ENCODE results near the gene TIMM22. TPM values are rescaled to one million over a fixed set of nuclear protein-coding genes. Genes with fewer than 3 reads are reported as not detected.

The TIMM22 gene
- polyA plus RNA-seq, 2 of the 4 experiments (the other 2 are of a cell fraction): 15.8 to 21.3 TPM

DNA sequence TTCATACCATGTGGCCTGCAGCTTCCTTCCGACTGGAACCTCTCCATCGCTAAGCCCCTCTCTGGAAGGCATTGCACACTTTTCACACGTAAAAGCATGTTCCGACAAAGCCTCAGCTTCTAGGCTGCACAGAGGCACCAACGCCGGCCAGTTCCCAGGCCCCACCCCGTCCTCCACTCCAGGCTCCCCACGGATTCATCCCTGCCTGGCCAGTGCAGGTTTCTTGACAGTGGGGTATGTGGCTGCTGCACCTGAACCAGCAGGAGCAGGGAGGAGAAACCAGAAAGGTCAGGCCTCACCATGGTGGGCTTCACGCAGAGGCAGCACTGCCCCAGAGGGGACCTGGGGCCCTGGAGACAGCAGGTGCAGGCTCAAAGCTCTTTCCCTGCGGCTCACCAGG lies 14.2 kb downstream of the TIMM22 start:
- CTCF ChIA-PET: interaction anchor here (0.6 to 4.1 kb wide), 5 partner anchors 11 to 468 kb away, joined by 3 to 23 read pairs (median 8); partner anchors contain the start of gene TIMM22
- POLR2A ChIA-PET: no interaction called here
- no peaks in the 10 kb centered on the region for H3K9me3 ChIP-seq
- no peak overlapping the region for H3K4me2 ChIP-seq
- H3K4me1 ChIP-seq: no peaks in the 10 kb centered on the region
- DNase-seq (ENCODE audit: low read depth in 1 of 2, low spot score in 1 of 2) (no peak), FAIRE-seq (no peak), ATAC-seq (0 out of 6 replicates have a peak, but pooled peaks of 1 of the 2 experiments have one; percentile 3)
- TF ChIP-seq GATA3 (IDR thresholded peaks at IDR 0.05; ENCODE audit: borderline replicate concordance) (no peak), MYC (IDR thresholded peaks at IDR 0.05; ENCODE audit: borderline replicate concordance, low read length) (no peak), SREBF2 (IDR thresholded peaks at IDR 0.05) (no peak)
- no peak overlapping the region for H3K27ac ChIP-seq
- WGBS (ENCODE audit: missing lambda C conversion rate): 92% methylated on average over 10 of the region's 10 CpGs
- no peak overlapping the region for H3K4me3 ChIP-seq

DNA sequence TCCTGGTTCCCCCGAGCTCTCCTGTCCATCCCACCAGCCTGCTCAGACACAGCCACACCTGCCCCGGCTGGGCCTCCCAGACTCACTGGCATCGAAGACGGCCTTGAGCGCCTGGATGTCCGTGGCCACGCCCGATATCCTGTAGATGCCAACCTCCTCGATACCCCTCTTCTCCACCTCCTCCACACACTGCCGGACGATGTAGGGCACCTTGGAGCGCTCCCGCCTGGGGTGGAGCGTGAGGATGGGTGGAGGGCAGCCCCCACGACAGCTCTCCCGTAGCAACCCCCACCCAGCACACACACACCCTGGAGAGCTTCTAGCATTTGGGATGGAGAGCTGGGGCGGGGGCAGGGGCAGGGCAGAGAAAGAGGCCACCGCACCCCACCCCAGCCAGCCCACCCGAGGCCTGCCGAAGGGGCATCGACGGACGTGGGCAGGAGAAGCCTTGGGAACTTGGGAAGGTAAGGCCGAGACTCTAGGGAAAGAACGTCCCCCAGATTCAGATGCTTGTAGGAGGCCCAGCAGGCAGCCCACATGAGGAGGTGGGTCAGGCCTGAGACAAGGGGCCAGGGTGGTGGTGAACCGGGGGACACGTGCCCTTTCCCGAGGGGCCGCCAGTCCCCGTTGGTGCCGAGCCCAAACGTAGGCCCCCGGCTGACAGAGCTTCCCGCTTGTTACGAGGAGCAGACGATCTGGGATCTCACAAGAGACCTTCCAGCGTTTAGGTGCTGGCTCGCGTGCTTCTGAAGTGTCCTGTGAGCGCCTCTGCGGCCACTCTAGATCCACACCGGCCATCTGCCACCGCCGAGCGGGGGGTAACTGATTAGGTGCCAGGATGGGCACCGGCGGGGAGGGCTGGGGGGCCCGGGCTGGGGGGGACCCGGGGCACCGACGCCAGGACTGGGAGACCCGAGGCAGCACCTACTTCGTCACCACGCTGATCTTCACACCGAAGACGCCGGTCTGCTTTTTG lies 15.1 kb downstream of the TIMM22 start:
- Histone ChIP-seq H3K4me2 (no peak overlapping the region), H3K4me1 (no peaks in the 10 kb centered on the region), H3K4me3 (no peak overlapping the region), H3K27ac (no peak overlapping the region), H3K9me3 (no peaks in the 10 kb centered on the region)
- 0 out of 6 replicates have a peak, but pooled peaks have one; percentile 5 to 6 for ATAC-seq
- no peak for FAIRE-seq
- 92% methylated on average over 49 of the region's 57 CpGs for WGBS (ENCODE audit: missing lambda C conversion rate)
- ChIA-PET POLR2A (no interaction called here), CTCF (interaction anchor here (1.4 to 4.1 kb wide), 4 partner anchors 12 to 44 kb away, joined by 4 to 23 read pairs (median 12); partner anchors contain the start of gene TIMM22)
- no peak for DNase-seq (ENCODE audit: low read depth in 1 of 2, low spot score in 1 of 2)
- TF ChIP-seq HOXA7 (CRISPR knock-in tag; IDR thresholded peaks at IDR 0.05) (no peak), EP300 (IDR thresholded peaks at IDR 0.05) (no peak), MYC (IDR thresholded peaks at IDR 0.05; ENCODE audit: borderline replicate concordance, low read length) (no peak), SMC3 (IDR thresholded peaks at IDR 0.05) (no peak), BHLHE40 (IDR thresholded peaks at IDR 0.05; ENCODE audit: low read depth, low read length) (no peak), JUNB (IDR thresholded peaks at IDR 0.05) (no peak), RNF2 (IDR thresholded peaks at IDR 0.05; ENCODE audit: borderline replicate concordance, low read depth) (no peak), TFCP2L1 (CRISPR knock-in tag; IDR thresholded peaks at IDR 0.05) (no peak), HOXB5 (CRISPR knock-in tag; IDR thresholded peaks at IDR 0.05) (no peak)
- TF ChIP-seq, protein P1, sequence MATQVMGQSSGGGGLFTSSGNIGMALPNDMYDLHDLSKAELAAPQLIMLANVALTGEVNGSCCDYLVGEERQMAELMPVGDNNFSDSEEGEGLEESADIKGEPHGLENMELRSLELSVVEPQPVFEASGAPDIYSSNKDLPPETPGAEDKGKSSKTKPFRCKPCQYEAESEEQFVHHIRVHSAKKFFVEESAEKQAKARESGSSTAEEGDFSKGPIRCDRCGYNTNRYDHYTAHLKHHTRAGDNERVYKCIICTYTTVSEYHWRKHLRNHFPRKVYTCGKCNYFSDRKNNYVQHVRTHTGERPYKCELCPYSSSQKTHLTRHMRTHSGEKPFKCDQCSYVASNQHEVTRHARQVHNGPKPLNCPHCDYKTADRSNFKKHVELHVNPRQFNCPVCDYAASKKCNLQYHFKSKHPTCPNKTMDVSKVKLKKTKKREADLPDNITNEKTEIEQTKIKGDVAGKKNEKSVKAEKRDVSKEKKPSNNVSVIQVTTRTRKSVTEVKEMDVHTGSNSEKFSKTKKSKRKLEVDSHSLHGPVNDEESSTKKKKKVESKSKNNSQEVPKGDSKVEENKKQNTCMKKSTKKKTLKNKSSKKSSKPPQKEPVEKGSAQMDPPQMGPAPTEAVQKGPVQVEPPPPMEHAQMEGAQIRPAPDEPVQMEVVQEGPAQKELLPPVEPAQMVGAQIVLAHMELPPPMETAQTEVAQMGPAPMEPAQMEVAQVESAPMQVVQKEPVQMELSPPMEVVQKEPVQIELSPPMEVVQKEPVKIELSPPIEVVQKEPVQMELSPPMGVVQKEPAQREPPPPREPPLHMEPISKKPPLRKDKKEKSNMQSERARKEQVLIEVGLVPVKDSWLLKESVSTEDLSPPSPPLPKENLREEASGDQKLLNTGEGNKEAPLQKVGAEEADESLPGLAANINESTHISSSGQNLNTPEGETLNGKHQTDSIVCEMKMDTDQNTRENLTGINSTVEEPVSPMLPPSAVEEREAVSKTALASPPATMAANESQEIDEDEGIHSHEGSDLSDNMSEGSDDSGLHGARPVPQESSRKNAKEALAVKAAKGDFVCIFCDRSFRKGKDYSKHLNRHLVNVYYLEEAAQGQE (IDR thresholded peaks at IDR 0.05): no peak
- TF ChIP-seq, protein P2, sequence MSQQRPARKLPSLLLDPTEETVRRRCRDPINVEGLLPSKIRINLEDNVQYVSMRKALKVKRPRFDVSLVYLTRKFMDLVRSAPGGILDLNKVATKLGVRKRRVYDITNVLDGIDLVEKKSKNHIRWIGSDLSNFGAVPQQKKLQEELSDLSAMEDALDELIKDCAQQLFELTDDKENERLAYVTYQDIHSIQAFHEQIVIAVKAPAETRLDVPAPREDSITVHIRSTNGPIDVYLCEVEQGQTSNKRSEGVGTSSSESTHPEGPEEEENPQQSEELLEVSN (IDR thresholded peaks at IDR 0.05; ENCODE audit: borderline replicate concordance, low read depth): no peak
- TF ChIP-seq, protein P3, sequence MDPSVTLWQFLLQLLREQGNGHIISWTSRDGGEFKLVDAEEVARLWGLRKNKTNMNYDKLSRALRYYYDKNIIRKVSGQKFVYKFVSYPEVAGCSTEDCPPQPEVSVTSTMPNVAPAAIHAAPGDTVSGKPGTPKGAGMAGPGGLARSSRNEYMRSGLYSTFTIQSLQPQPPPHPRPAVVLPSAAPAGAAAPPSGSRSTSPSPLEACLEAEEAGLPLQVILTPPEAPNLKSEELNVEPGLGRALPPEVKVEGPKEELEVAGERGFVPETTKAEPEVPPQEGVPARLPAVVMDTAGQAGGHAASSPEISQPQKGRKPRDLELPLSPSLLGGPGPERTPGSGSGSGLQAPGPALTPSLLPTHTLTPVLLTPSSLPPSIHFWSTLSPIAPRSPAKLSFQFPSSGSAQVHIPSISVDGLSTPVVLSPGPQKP (IDR thresholded peaks at IDR 0.05; ENCODE audit: low read depth, low read length): no peak
